ENCODE data around the gene PRSS50. TPM values are rescaled to one million over a fixed set of nuclear protein-coding genes. Genes with fewer than 3 reads are reported as not detected.

PRSS50 gene
- total and polyA plus RNA-seq, 2 donors (not counting 3 experiments of a cell fraction or from before 2014, with no cell fraction given), result not detected

DNA sequence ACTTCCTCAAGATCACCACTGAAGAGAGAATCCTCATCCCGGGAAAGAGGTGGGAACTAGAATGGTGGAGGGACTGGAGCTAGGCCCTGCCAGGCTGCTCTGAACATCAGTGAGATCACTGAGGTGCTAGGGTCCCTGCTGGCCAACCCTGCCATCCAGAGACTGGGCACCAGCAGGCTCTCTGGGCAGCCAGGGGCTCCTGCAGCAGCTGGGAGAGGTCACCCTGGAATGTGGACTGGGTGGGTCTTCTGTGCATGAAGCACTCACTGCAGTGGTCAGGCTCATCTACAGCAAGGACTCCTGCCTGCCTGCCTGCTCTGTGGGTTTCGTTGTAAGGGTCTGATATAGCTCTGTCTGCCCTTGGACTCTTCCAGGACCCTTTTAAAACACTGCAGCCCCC, 49.1 kb downstream of the PRSS50 start:
- no peak for TF ChIP-seq EZH2 (IDR thresholded peaks at IDR 0.05; ENCODE audit: borderline replicate concordance, low read depth, low read length, severe bottlenecking)
- TF ChIP-seq, protein P1, sequence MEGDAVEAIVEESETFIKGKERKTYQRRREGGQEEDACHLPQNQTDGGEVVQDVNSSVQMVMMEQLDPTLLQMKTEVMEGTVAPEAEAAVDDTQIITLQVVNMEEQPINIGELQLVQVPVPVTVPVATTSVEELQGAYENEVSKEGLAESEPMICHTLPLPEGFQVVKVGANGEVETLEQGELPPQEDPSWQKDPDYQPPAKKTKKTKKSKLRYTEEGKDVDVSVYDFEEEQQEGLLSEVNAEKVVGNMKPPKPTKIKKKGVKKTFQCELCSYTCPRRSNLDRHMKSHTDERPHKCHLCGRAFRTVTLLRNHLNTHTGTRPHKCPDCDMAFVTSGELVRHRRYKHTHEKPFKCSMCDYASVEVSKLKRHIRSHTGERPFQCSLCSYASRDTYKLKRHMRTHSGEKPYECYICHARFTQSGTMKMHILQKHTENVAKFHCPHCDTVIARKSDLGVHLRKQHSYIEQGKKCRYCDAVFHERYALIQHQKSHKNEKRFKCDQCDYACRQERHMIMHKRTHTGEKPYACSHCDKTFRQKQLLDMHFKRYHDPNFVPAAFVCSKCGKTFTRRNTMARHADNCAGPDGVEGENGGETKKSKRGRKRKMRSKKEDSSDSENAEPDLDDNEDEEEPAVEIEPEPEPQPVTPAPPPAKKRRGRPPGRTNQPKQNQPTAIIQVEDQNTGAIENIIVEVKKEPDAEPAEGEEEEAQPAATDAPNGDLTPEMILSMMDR (IDR thresholded peaks at IDR 0.05; ENCODE audit: extremely low read depth in 1 of 2, insufficient read depth in 1 of 2, low read depth in 1 of 2, low read length in 2 of 2), result no peak
- TF ChIP-seq MYC (IDR thresholded peaks at IDR 0.05; ENCODE audit: low read depth, low read length), result no peak
- TF ChIP-seq POLR2A (IDR thresholded peaks at IDR 0.05; ENCODE audit: low read depth, low read length), result no peak
- TF ChIP-seq POLR2AphosphoS5 (IDR thresholded peaks at IDR 0.05; ENCODE audit: insufficient read depth, low read depth, low read length), result no peak
- TF ChIP-seq FOS (IDR thresholded peaks at IDR 0.05; ENCODE audit: borderline replicate concordance, insufficient read depth, low read length), result no peak
- TF ChIP-seq, protein P2, sequence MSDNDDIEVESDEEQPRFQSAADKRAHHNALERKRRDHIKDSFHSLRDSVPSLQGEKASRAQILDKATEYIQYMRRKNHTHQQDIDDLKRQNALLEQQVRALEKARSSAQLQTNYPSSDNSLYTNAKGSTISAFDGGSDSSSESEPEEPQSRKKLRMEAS (IDR thresholded peaks at IDR 0.05; ENCODE audit: insufficient read depth, insufficient read length), result no peak
- TF ChIP-seq GATA2 (IDR thresholded peaks at IDR 0.05; ENCODE audit: insufficient read depth, insufficient read length, low read depth, low read length), result no peak
- no peak for TF ChIP-seq JUN (IDR thresholded peaks at IDR 0.05; ENCODE audit: borderline replicate concordance, insufficient read depth, insufficient read length, low read depth)
- Histone ChIP-seq H3K27me3 (ENCODE audit: control insufficient read depth in 2 of 2, insufficient read depth in 2 of 2, low read length in 2 of 2) (no peaks in the 10 kb centered on the region), H3K9ac (replicated peaks; ENCODE audit: extremely low read depth, insufficient read depth, low read length) (no peak overlapping the region), H3K9me3 (replicated peaks; ENCODE audit: control insufficient read depth, insufficient read depth, low read length) (no peaks in the 10 kb centered on the region), H4K20me1 (replicated peaks; ENCODE audit: control insufficient read depth, extremely low read depth, insufficient read depth, low read length) (no peaks in the 10 kb centered on the region), H3K9me1 (replicated peaks; ENCODE audit: control insufficient read depth, extremely low read depth, insufficient read depth, low read length) (no peaks in the 10 kb centered on the region), H2AFZ (ENCODE audit: low read depth, low read length) (no peak overlapping the region), H3K27ac (ENCODE audit: insufficient read depth, low read depth, low read length) (no peak overlapping the region), H3K79me2 (ENCODE audit: control insufficient read depth, insufficient read depth, low read length) (no peaks in the 10 kb centered on the region), H3K4me3 (replicated peaks in 1 of 3; ENCODE audit: insufficient read depth in 1 of 3, low read depth in 1 of 3, low read length in 3 of 3) (no peak overlapping the region), H3K4me2 (ENCODE audit: insufficient read depth, low read length) (no peak overlapping the region), H3K4me1 (ENCODE audit: control insufficient read depth, extremely low read depth, insufficient read depth, low read length) (no peaks in the 10 kb centered on the region), H3K36me3 (ENCODE audit: control insufficient read depth in 2 of 2, extremely low read depth in 1 of 2, insufficient read depth in 2 of 2, low read length in 2 of 2) (no peaks in the 10 kb centered on the region)
- dilution Hi-C loops (cut with MboI; ENCODE audit: extremely low pct_ligation_motif_present, low sequenced_read_pairs) (no loop called here), intact Hi-C loops (cut with micrococcal nuclease) (no loop called here)
- no TSS peak for BruUV-seq (replicated peaks)
- ChIA-PET POLR2A (no interaction called here), CTCF (no interaction called here)
- DNase-seq (ENCODE audit: low read depth, low spot score), result no peak
- FAIRE-seq, result no peak

Data from endothelial cell of umbilical vein (primary cell).